HCT116 (cell line): ENCODE results near the gene RREB1. TPM values are rescaled to one million over a fixed set of nuclear protein-coding genes. Genes with fewer than 3 reads are reported as not detected.

Experiments used
- ATAC-seq: fragments of 200-7000 bp; cut with Tn5 transposase; 2 replicates; pipeline ENCODE4 v1.9.1; 2020; ENCODE audit warnings: mild to moderate bottlenecking, moderate library complexity
- BruUV-seq: library from RNA; stranded (reverse); fragments of 400-500 nt; replicated peaks from 2 replicates; lab custom pipeline; 2021; lab: Mats Ljungman, UMichigan
- CTCF ChIA-PET: fragments of 300-600 bp; sonication (Branson Sonifier 250); formaldehyde crosslinking; loops from one replicate; lab custom pipeline; 2021; ENCODE audit warnings: antibody characterized with exemption; lab: Charles Lee
- POLR2A ChIA-PET: fragments of 300-600, 350-600 bp; sonication (Branson Sonifier 250); formaldehyde crosslinking; loops from one replicate; lab custom pipeline; 2021; ENCODE audit warnings: antibody characterized with exemption; lab: Charles Lee
- RAD21 ChIA-PET, 2 experiments: fragments of 300-600 bp; sonication (Branson Sonifier 250); formaldehyde crosslinking; loops; one replicate each; lab custom pipeline; 2023; ENCODE audit warnings: low total read pairs in 2 of 2; ENCODE audit not compliant: uncharacterized antibody in 2 of 2, unreplicated experiment in 2 of 2, low non-redundant PET in 1 of 2; lab: Charles Lee
- DNase-seq: peaks from one replicate; pipeline ENCODE4 v3.0.0-alpha.2; 2010; ENCODE audit warnings: low read depth, low spot score
- H2AFZ ChIP-seq: fragments of 200-600 bp; shearing (Covaris generic), sonication (generic); 2 replicates; pipeline ENCODE4 v1.6.1; 2017; ENCODE audit warnings: low read depth, mixed run types, mixed read lengths, antibody characterized with exemption, low read length; ENCODE audit not compliant: poor library complexity, severe bottlenecking
- H3K27ac ChIP-seq: 2 replicates; pipeline ENCODE4 v1.5.1; 2012; ENCODE audit warnings: low read depth, low read length
- H3K27me3 ChIP-seq: fragments of 200-600 bp; sonication (generic); 2 replicates; pipeline ENCODE4 v1.6.1; 2016; ENCODE audit warnings: mixed run types, low read length, mixed read lengths; ENCODE audit not compliant: insufficient read depth
- H3K36me3 ChIP-seq, 2 experiments: fragments of 200-500 bp in 1 of 2; fragments of 200-600 bp in 1 of 2; sonication (Bioruptor generic) in 1 of 2; sonication (generic) in 1 of 2; 2 replicates each; pipeline versions ENCODE4 v1.5.1 to v1.6.1; 2014 to 2016; ENCODE audit warnings: low read length in 2 of 2, inconsistent platforms in 1 of 2, mixed read lengths in 1 of 2, mixed run types in 1 of 2; ENCODE audit not compliant: insufficient read depth in 2 of 2, control insufficient read depth in 1 of 2
- H3K4me1 ChIP-seq, 2 experiments: fragments of 200-600 bp in 1 of 2; sonication (generic) in 1 of 2; 2 replicates each; pipeline versions ENCODE4 v1.5.1 to v1.6.1; 2012 to 2017; ENCODE audit warnings: low read length in 2 of 2, inconsistent platforms in 1 of 2, mild to moderate bottlenecking in 1 of 2, mixed read lengths in 1 of 2, mixed run types in 1 of 2, moderate library complexity in 1 of 2; ENCODE audit not compliant: insufficient read depth in 2 of 2, control insufficient read depth in 1 of 2
- H3K4me2 ChIP-seq: fragments of 200-600 bp; sonication (generic); 2 replicates; pipeline ENCODE4 v1.6.1; 2017; ENCODE audit warnings: mixed run types, low read length, mixed read lengths
- H3K4me3 ChIP-seq, 2 experiments: fragments of 200-600 bp in 1 of 2; sonication (generic) in 1 of 2; replicated peaks in 1 of 2; 2 replicates each; pipeline ENCODE4 v1.5.1; 2011 to 2016; ENCODE audit warnings: low read length in 2 of 2, control low read depth in 1 of 2, low read depth in 1 of 2, mild to moderate bottlenecking in 1 of 2, mixed read lengths in 1 of 2, mixed run types in 1 of 2
- H3K79me2 ChIP-seq: fragments of 200-600 bp; sonication (generic); 2 replicates; pipeline ENCODE4 v1.6.1; 2017; ENCODE audit warnings: mild to moderate bottlenecking, mixed run types, low read length, moderate library complexity, mixed read lengths; ENCODE audit not compliant: insufficient read depth
- H3K9ac ChIP-seq: fragments of 200-600 bp; sonication (generic); 2 replicates; pipeline ENCODE4 v1.6.1; 2016; ENCODE audit warnings: low read length, mixed read lengths
- H3K9me2 ChIP-seq: fragments of 200-600 bp; sonication (generic), shearing (Covaris generic); 2 replicates; pipeline ENCODE4 v1.6.1; 2017; ENCODE audit warnings: mixed run types, mild to moderate bottlenecking, moderate library complexity; ENCODE audit not compliant: insufficient read depth
- H3K9me3 ChIP-seq, 2 experiments: fragments of 200-500 bp in 1 of 2; fragments of 200-600 bp in 1 of 2; sonication (Bioruptor generic) in 1 of 2; sonication (generic) in 1 of 2; 2 replicates each; pipeline ENCODE4 v1.6.1; 2014 to 2017; ENCODE audit warnings: low read length in 2 of 2, mixed read lengths in 2 of 2, inconsistent platforms in 1 of 2, low read depth in 1 of 2, mild to moderate bottlenecking in 1 of 2, mixed run types in 1 of 2, moderate library complexity in 1 of 2; ENCODE audit not compliant: control insufficient read depth in 1 of 2, insufficient read depth in 1 of 2
- H4K20me1 ChIP-seq: fragments of 200-600 bp; sonication (generic), shearing (Covaris generic); 2 replicates; pipeline ENCODE4 v1.6.1; 2017; ENCODE audit warnings: mixed run types, mild to moderate bottlenecking, moderate library complexity; ENCODE audit not compliant: insufficient read depth
- CEBPB ChIP-seq: IDR thresholded peaks from 2 replicates; pipeline ENCODE4 v1.6.1; 2012; ENCODE audit warnings: low read depth
- EGR1 ChIP-seq: IDR thresholded peaks from 2 replicates; pipeline ENCODE4 v1.6.1; 2012; ENCODE audit warnings: low read depth
- ELF1 ChIP-seq: IDR thresholded peaks from 2 replicates; pipeline ENCODE4 v1.6.1; 2012; ENCODE audit warnings: low read depth, borderline replicate concordance
- EZH2 ChIP-seq: fragments of 200-600 bp; sonication (generic); IDR thresholded peaks from 2 replicates; pipeline ENCODE4 v1.6.1; 2017; ENCODE audit warnings: antibody characterized with exemption, mixed run types
- EZH2phosphoT487 ChIP-seq: fragments of 200-600 bp; IDR thresholded peaks from 2 replicates; pipeline ENCODE4 v1.6.1; 2018; ENCODE audit warnings: antibody characterized with exemption, borderline replicate concordance
- FOSL1 ChIP-seq: IDR thresholded peaks from 2 replicates; pipeline ENCODE4 v1.6.1; 2012; ENCODE audit warnings: low read depth
- JUND ChIP-seq: IDR thresholded peaks from 2 replicates; pipeline ENCODE4 v1.6.1; 2012
- POLR2A ChIP-seq: IDR thresholded peaks from 2 replicates; pipeline ENCODE4 v1.7.0; 2011; ENCODE audit warnings: borderline replicate concordance; ENCODE audit not compliant: insufficient read depth, insufficient read length; ENCODE audit errors: extremely low read depth
- RAD21 ChIP-seq: IDR thresholded peaks from 2 replicates; pipeline ENCODE4 v1.6.1; 2012; ENCODE audit warnings: low read depth, mild to moderate bottlenecking
- SIN3A ChIP-seq: IDR thresholded peaks from 2 replicates; pipeline ENCODE4 v1.6.1; 2012; ENCODE audit warnings: low read depth
- YY1 ChIP-seq: IDR thresholded peaks from 2 replicates; pipeline ENCODE4 v1.6.1; 2011; ENCODE audit warnings: low read length, low read depth, moderate library complexity, mild to moderate bottlenecking; ENCODE audit not compliant: insufficient replicate concordance; ENCODE audit errors: extremely low read depth
- ZNF274 ChIP-seq: fragments of 200-500 bp; sonication (Bioruptor generic); IDR thresholded peaks from 2 replicates; pipeline ENCODE4 v1.6.1; 2014; ENCODE audit warnings: mild to moderate bottlenecking, low read depth, low read length, inconsistent platforms
- intact Hi-C: fragments of 100-400 bp; cut with micrococcal nuclease; formaldehyde crosslinking; loops from 2 replicates; pipeline ENCODE4 v1.10.0; 2022
- total RNA-seq: library from RNA; stranded (reverse); gene quantifications from one replicate; pipeline ENCODE4 v1.2.1, GENCODE V29; 2021; ENCODE audit not compliant: unreplicated experiment
- TF ChIP-seq, protein P1 (sequence below): IDR thresholded peaks from 2 replicates; pipeline ENCODE4 v1.6.1; 2012; ENCODE audit warnings: low read depth
- TF ChIP-seq, protein P2 (sequence below): IDR thresholded peaks from 2 replicates; pipeline ENCODE4 v1.6.1; 2011; ENCODE audit warnings: mild to moderate bottlenecking, low read length, moderate library complexity; ENCODE audit not compliant: insufficient replicate concordance; ENCODE audit errors: extremely low read depth
- TF ChIP-seq, protein P3 (sequence below), 3 experiments: fragments of 200-600 bp in 1 of 3; sonication (generic) in 1 of 3; IDR thresholded peaks in 2 of 3; conservative IDR thresholded peaks in 1 of 3; 2 replicates each; pipeline ENCODE4 v1.5.1; 2012 to 2017; ENCODE audit warnings: low read depth in 2 of 3, low read length in 2 of 3, antibody characterized with exemption in 1 of 3, borderline replicate concordance in 1 of 3, control low read depth in 1 of 3, mild to moderate bottlenecking in 1 of 3, mixed read lengths in 1 of 3, mixed run types in 1 of 3, moderate library complexity in 1 of 3; ENCODE audit not compliant: insufficient read depth in 1 of 3

RREB1 gene
- total RNA-seq, 1 experiment from 2014 or later = 47.9 TPM

DNA sequence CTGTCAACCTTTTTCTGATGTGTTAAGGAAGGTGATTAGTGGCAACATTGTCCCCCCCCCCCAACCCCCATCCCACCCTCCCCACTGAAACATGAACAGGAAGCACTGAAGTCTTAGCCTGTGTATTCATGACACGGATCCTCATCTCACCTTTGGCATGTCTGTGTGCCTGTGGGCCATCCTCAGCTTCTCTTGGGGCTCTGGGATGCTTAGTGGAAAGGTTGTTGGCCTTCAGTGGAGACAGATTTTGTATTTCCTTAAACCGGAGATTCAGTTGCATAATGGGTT is 93.6 kb downstream of the RREB1 start:
- no peak overlapping the region for H3K4me3 ChIP-seq

More for the DNA sequence above, 93.6 kb downstream of the RREB1 start:
- POLR2A ChIA-PET = no interaction called here
- Histone ChIP-seq H3K27ac (no peak overlapping the region), H3K4me2 (no peak overlapping the region), H3K9me3 (no peaks in the 10 kb centered on the region), H4K20me1 (no peaks in the 10 kb centered on the region), H3K27me3 (no peaks in the 10 kb centered on the region), H3K79me2 (peaks cover 4% of the 10 kb centered on the region; the same call in 1 of the 2 replicates), H3K9ac (no peak overlapping the region), H2AFZ (no peak overlapping the region), H3K9me2 (no peaks in the 10 kb centered on the region), H3K36me3 (peaks cover 0 to 11% of the 10 kb centered on the region in 2 experiments; a peak in 2 of 4 replicates), H3K4me1 (no peaks in the 10 kb centered on the region; a peak in 1 of 4 replicates)
- CTCF ChIA-PET = no interaction called here
- DNase-seq (no peak), ATAC-seq (no peak)
- RAD21 ChIA-PET = no interaction called here
- TF ChIP-seq, protein P1, sequence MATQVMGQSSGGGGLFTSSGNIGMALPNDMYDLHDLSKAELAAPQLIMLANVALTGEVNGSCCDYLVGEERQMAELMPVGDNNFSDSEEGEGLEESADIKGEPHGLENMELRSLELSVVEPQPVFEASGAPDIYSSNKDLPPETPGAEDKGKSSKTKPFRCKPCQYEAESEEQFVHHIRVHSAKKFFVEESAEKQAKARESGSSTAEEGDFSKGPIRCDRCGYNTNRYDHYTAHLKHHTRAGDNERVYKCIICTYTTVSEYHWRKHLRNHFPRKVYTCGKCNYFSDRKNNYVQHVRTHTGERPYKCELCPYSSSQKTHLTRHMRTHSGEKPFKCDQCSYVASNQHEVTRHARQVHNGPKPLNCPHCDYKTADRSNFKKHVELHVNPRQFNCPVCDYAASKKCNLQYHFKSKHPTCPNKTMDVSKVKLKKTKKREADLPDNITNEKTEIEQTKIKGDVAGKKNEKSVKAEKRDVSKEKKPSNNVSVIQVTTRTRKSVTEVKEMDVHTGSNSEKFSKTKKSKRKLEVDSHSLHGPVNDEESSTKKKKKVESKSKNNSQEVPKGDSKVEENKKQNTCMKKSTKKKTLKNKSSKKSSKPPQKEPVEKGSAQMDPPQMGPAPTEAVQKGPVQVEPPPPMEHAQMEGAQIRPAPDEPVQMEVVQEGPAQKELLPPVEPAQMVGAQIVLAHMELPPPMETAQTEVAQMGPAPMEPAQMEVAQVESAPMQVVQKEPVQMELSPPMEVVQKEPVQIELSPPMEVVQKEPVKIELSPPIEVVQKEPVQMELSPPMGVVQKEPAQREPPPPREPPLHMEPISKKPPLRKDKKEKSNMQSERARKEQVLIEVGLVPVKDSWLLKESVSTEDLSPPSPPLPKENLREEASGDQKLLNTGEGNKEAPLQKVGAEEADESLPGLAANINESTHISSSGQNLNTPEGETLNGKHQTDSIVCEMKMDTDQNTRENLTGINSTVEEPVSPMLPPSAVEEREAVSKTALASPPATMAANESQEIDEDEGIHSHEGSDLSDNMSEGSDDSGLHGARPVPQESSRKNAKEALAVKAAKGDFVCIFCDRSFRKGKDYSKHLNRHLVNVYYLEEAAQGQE = no peak
- TF ChIP-seq EZH2phosphoT487 (no peak), EZH2 (no peak), RAD21 (no peak), EGR1 (no peak), ZNF274 (no peak), SIN3A (no peak), YY1 (no peak), ELF1 (no peak), JUND (no peak), FOSL1 (no peak), POLR2A (no peak), CEBPB (no peak)
- TF ChIP-seq, protein P2, sequence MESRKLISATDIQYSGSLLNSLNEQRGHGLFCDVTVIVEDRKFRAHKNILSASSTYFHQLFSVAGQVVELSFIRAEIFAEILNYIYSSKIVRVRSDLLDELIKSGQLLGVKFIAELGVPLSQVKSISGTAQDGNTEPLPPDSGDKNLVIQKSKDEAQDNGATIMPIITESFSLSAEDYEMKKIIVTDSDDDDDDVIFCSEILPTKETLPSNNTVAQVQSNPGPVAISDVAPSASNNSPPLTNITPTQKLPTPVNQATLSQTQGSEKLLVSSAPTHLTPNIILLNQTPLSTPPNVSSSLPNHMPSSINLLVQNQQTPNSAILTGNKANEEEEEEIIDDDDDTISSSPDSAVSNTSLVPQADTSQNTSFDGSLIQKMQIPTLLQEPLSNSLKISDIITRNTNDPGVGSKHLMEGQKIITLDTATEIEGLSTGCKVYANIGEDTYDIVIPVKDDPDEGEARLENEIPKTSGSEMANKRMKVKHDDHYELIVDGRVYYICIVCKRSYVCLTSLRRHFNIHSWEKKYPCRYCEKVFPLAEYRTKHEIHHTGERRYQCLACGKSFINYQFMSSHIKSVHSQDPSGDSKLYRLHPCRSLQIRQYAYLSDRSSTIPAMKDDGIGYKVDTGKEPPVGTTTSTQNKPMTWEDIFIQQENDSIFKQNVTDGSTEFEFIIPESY = no peak
- TF ChIP-seq, protein P3, sequence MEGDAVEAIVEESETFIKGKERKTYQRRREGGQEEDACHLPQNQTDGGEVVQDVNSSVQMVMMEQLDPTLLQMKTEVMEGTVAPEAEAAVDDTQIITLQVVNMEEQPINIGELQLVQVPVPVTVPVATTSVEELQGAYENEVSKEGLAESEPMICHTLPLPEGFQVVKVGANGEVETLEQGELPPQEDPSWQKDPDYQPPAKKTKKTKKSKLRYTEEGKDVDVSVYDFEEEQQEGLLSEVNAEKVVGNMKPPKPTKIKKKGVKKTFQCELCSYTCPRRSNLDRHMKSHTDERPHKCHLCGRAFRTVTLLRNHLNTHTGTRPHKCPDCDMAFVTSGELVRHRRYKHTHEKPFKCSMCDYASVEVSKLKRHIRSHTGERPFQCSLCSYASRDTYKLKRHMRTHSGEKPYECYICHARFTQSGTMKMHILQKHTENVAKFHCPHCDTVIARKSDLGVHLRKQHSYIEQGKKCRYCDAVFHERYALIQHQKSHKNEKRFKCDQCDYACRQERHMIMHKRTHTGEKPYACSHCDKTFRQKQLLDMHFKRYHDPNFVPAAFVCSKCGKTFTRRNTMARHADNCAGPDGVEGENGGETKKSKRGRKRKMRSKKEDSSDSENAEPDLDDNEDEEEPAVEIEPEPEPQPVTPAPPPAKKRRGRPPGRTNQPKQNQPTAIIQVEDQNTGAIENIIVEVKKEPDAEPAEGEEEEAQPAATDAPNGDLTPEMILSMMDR (IDR thresholded peaks at IDR 0.05 in 2 of 3, conservative IDR thresholded peaks at IDR 0.05 in 1 of 3; ENCODE audit: borderline replicate concordance in 1 of 3, insufficient read depth in 1 of 3, low read depth in 2 of 3, low read length in 2 of 3) = no peak
- no TSS peak for BruUV-seq
- intact Hi-C loops = no loop called here
